HepG2 (cell line): ENCODE results near the gene FNBP1L. TPM values are rescaled to one million over a fixed set of nuclear protein-coding genes. Genes with fewer than 3 reads are reported as not detected.

Experiments
- ARID2 ChIP-seq: sonication (generic); formaldehyde crosslinking; IDR thresholded peaks from 2 replicates; pipeline ENCODE4 v1.8.1; 2022; ENCODE audit warnings: mild to moderate bottlenecking, missing genetic modification reagents, borderline replicate concordance
- DPF2 ChIP-seq: sonication (generic); formaldehyde crosslinking; IDR thresholded peaks from 2 replicates; pipeline ENCODE4 v1.4.0; 2020; ENCODE audit warnings: mild to moderate bottlenecking, low read depth, missing genetic modification reagents, borderline replicate concordance
- EEA1 ChIP-seq: sonication (generic); formaldehyde crosslinking; IDR thresholded peaks from 2 replicates; pipeline ENCODE4 v1.5.1; 2020; ENCODE audit warnings: mild to moderate bottlenecking, missing genetic modification reagents, borderline replicate concordance
- FOSL1 ChIP-seq: sonication (generic); formaldehyde crosslinking; IDR thresholded peaks from 2 replicates; pipeline ENCODE4 v1.9.0; 2021; ENCODE audit warnings: missing genetic modification reagents, borderline replicate concordance
- HINFP ChIP-seq: sonication (generic); formaldehyde crosslinking; IDR thresholded peaks from 2 replicates; pipeline ENCODE4 v1.4.0; 2020; ENCODE audit warnings: low read depth, mild to moderate bottlenecking, missing genetic modification reagents
- HIVEP1 ChIP-seq: sonication (generic); formaldehyde crosslinking; IDR thresholded peaks from 2 replicates; pipeline ENCODE4 v1.4.0; 2020; ENCODE audit warnings: mild to moderate bottlenecking, missing genetic modification reagents
- KLF12 ChIP-seq: sonication (generic); formaldehyde crosslinking; IDR thresholded peaks from 2 replicates; pipeline ENCODE4 v1.4.0; 2020; ENCODE audit warnings: missing genetic modification reagents, borderline replicate concordance
- KMT2A ChIP-seq: sonication (generic); formaldehyde crosslinking; IDR thresholded peaks from 2 replicates; pipeline ENCODE4 v1.4.0; 2020; ENCODE audit warnings: missing genetic modification reagents
- NFE2L1 ChIP-seq: sonication (generic); formaldehyde crosslinking; IDR thresholded peaks from 2 replicates; pipeline ENCODE4 v1.4.0; 2020; ENCODE audit warnings: missing genetic modification reagents, mild to moderate bottlenecking, borderline replicate concordance
- NFIB ChIP-seq: sonication (generic); formaldehyde crosslinking; IDR thresholded peaks from 2 replicates; pipeline ENCODE4 v1.9.0; 2021; ENCODE audit warnings: missing genetic modification reagents, mild to moderate bottlenecking, borderline replicate concordance
- NFKBIZ ChIP-seq: IDR thresholded peaks from 2 replicates; pipeline ENCODE4 v1.6.1; 2018; ENCODE audit warnings: missing genetic modification reagents, missing compliant biosample characterization
- PHF8 ChIP-seq: sonication (generic); formaldehyde crosslinking; IDR thresholded peaks from 2 replicates; pipeline ENCODE4 v1.5.0; 2020; ENCODE audit warnings: missing genetic modification reagents
- PLRG1 ChIP-seq: fragments of 450-650 bp; conservative IDR thresholded peaks from 2 replicates; pipeline ENCODE4 v1.6.1; 2016
- XBP1 ChIP-seq: sonication (generic); formaldehyde crosslinking; IDR thresholded peaks from 2 replicates; pipeline ENCODE4 v1.5.0; 2020; ENCODE audit warnings: missing genetic modification reagents
- XRCC5 ChIP-seq: fragments of 200-400 bp; formaldehyde crosslinking; optimal IDR thresholded peaks from 2 replicates; pipeline ENCODE3; 2017; ENCODE audit warnings: mild to moderate bottlenecking, low read length
- ZIK1 ChIP-seq: sonication (generic); formaldehyde crosslinking; IDR thresholded peaks from 2 replicates; pipeline ENCODE4 v1.5.0; 2020; ENCODE audit warnings: mild to moderate bottlenecking, low read depth, missing genetic modification reagents, borderline replicate concordance
- ZNF253 ChIP-seq: sonication (generic); formaldehyde crosslinking; IDR thresholded peaks from 2 replicates; pipeline ENCODE4 v1.8.0; 2022; ENCODE audit warnings: mild to moderate bottlenecking, missing genetic modification reagents, borderline replicate concordance
- ZNF282 ChIP-seq: fragments of 450-650 bp; IDR thresholded peaks from 2 replicates; pipeline ENCODE4 v1.6.1; 2018; ENCODE audit not compliant: partially characterized antibody
- ZNF3 ChIP-seq: IDR thresholded peaks from 2 replicates; pipeline ENCODE4 v1.7.0; 2017; ENCODE audit warnings: inconsistent platforms
- ZNF331 ChIP-seq: sonication (generic); formaldehyde crosslinking; IDR thresholded peaks from 2 replicates; pipeline ENCODE4 v1.4.0; 2020; ENCODE audit warnings: missing genetic modification reagents
- ZNF687 ChIP-seq: sonication (generic); formaldehyde crosslinking; IDR thresholded peaks from 2 replicates; pipeline ENCODE4 v1.5.1; 2020; ENCODE audit warnings: mild to moderate bottlenecking, missing genetic modification reagents, moderate library complexity
- ZNF746 ChIP-seq: sonication (generic); formaldehyde crosslinking; IDR thresholded peaks from 2 replicates; pipeline ENCODE4 v1.8.0; 2022; ENCODE audit warnings: mild to moderate bottlenecking, missing genetic modification reagents
- polyA plus RNA-seq, 8 experiments: library from polyadenylated mRNA; depleted of rRNA in 3 of 8; stranded (reverse) in 7 of 8; unstranded in 1 of 8; fragments of >200 nt; fragmentation: Illumina TruSeq in 4 of 8; extraction: Trizol in 4 of 8; gene quantifications; 2 replicates each; pipeline versions ENCODE4 v1.2.1 to v1.2.3, GENCODE V29; 2011 to 2016; ENCODE audit warnings: low read depth in 4 of 8, missing spikeins in 1 of 8, mixed read lengths in 1 of 8; ENCODE audit not compliant: insufficient read depth in 1 of 8
- total RNA-seq, 5 experiments: library from RNA; depleted of rRNA; stranded (reverse); fragments of >200 nt; fragmentation: Illumina TruSeq; extraction: Trizol; gene quantifications; 2 replicates each; pipeline ENCODE4 v1.2.3, GENCODE V29; 2016; ENCODE audit warnings: low read depth in 1 of 5
- TF ChIP-seq, protein P1 (sequence below): sonication (generic); formaldehyde crosslinking; IDR thresholded peaks from 2 replicates; pipeline ENCODE4 v1.8.0; 2022; ENCODE audit warnings: missing genetic modification reagents, mild to moderate bottlenecking, moderate library complexity, borderline replicate concordance
- TF ChIP-seq, protein P2 (sequence below): IDR thresholded peaks from 2 replicates; pipeline ENCODE4 v1.6.1; 2018; ENCODE audit warnings: missing genetic modification reagents

FNBP1L gene
- total and polyA plus RNA-seq, 2 of the 13 experiments (the other 11 are each of a cell fraction or from before 2014, with no cell fraction given), result 24.1 to 27.1 TPM

DNA sequence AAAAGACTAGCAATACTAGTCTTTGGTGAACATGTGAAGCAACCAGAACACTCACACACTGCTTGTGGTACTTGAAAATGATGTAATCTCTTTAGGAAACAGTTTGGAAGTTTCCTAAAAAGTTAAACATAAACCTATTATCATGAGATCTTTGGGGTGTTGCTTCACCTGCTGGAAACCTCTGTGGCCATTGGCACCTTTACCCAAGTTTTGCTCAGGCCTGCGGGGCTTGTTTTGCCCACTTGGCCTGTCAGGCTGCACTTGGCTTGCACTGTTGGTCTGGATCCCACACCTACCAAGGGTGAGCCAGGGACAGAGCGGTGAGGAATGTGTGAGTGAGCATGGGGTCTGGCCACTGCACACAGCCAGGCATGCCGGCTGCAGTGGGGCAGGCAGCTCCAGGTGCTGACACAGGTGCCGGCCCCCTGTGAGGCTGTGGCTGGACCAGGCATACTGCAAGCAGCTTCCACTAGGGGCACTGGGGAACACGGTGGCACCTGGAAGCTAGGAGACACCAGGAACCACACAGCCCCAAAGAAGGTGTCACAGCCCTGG is 14.4 kb upstream of the FNBP1L start (continued):
- TF ChIP-seq, protein P1, sequence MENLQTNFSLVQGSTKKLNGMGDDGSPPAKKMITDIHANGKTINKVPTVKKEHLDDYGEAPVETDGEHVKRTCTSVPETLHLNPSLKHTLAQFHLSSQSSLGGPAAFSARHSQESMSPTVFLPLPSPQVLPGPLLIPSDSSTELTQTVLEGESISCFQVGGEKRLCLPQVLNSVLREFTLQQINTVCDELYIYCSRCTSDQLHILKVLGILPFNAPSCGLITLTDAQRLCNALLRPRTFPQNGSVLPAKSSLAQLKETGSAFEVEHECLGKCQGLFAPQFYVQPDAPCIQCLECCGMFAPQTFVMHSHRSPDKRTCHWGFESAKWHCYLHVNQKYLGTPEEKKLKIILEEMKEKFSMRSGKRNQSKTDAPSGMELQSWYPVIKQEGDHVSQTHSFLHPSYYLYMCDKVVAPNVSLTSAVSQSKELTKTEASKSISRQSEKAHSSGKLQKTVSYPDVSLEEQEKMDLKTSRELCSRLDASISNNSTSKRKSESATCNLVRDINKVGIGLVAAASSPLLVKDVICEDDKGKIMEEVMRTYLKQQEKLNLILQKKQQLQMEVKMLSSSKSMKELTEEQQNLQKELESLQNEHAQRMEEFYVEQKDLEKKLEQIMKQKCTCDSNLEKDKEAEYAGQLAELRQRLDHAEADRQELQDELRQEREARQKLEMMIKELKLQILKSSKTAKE (CRISPR knock-in tag), result no peak
- TF ChIP-seq, protein P2, sequence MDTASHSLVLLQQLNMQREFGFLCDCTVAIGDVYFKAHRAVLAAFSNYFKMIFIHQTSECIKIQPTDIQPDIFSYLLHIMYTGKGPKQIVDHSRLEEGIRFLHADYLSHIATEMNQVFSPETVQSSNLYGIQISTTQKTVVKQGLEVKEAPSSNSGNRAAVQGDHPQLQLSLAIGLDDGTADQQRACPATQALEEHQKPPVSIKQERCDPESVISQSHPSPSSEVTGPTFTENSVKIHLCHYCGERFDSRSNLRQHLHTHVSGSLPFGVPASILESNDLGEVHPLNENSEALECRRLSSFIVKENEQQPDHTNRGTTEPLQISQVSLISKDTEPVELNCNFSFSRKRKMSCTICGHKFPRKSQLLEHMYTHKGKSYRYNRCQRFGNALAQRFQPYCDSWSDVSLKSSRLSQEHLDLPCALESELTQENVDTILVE (CRISPR knock-in tag), result no peak
- TF ChIP-seq FOSL1 (no peak), ZNF746 (no peak), EEA1 (CRISPR knock-in tag) (no peak), PHF8 (CRISPR knock-in tag) (no peak), HINFP (CRISPR knock-in tag) (no peak), ZNF331 (CRISPR knock-in tag) (no peak), ZNF253 (CRISPR knock-in tag) (no peak), DPF2 (CRISPR knock-in tag) (no peak), KMT2A (CRISPR knock-in tag) (no peak), HIVEP1 (CRISPR knock-in tag) (no peak), PLRG1 (no peak), ARID2 (CRISPR knock-in tag) (no peak), XRCC5 (peak; percentile 15), ZNF687 (CRISPR knock-in tag) (peak; percentile 59), ZNF282 (no peak), ZNF3 (CRISPR knock-in tag) (no peak), KLF12 (CRISPR knock-in tag) (no peak), ZIK1 (no peak), NFKBIZ (CRISPR knock-in tag) (no peak), NFIB (no peak), XBP1 (CRISPR knock-in tag) (no peak), NFE2L1 (CRISPR knock-in tag) (no peak)
